ENCODE measurements around the gene CCDC40. TPM values are rescaled to one million over a fixed set of nuclear protein-coding genes. Genes with fewer than 3 reads are reported as not detected.

Gene CCDC40
- total RNA-seq, 2 experiments from 2014 or later = not detected

DNA sequence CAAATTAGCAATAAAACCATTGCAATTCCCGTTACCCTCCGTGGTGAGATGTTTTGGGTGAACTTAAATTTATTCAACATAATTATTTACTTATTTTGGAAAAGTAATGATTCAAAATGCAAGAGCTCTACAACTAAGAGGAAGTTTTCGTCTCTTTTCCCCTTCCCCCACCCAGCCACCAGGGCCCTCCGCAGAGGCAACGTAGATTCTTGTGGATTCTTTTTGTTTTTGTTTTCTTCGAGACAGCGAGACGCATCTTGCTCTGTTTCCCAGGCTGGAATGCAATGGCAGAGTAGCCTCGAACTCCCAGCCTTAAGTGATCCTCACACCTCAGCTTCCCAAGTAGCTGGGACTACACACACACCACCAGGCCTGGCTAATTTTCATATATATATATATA, 19.2 kb downstream of the CCDC40 start:
- Histone ChIP-seq H3K79me2 (ENCODE audit: insufficient read depth, low read depth, low read length) (no peaks in the 10 kb centered on the region), H3K27ac (ENCODE audit: low read depth, low read length, poor library complexity, severe bottlenecking) (no peak overlapping the region), H3K9me3 (ENCODE audit: low read length) (no peaks in the 10 kb centered on the region), H3K4me2 (ENCODE audit: low read length) (no peak overlapping the region), H2AFZ (ENCODE audit: low read length) (no peak overlapping the region), H3K36me3 (ENCODE audit: insufficient read depth, low read length) (no peaks in the 10 kb centered on the region), H4K20me1 (ENCODE audit: insufficient read depth, low read length) (no peaks in the 10 kb centered on the region), H3K4me1 (ENCODE audit: insufficient read depth, low read length, poor library complexity, severe bottlenecking) (no peaks in the 10 kb centered on the region), H3K4me3 (ENCODE audit: low read depth, low read length, poor library complexity, severe bottlenecking) (no peak overlapping the region), H3K9me2 (ENCODE audit: insufficient read depth, low read length) (no peaks in the 10 kb centered on the region)
- BruUV-seq (replicated peaks) = no TSS peak
- no peak for TF ChIP-seq EZH2phosphoT487 (IDR thresholded peaks at IDR 0.05; ENCODE audit: borderline replicate concordance, low read depth, low read length)
- TF ChIP-seq, protein P1, sequence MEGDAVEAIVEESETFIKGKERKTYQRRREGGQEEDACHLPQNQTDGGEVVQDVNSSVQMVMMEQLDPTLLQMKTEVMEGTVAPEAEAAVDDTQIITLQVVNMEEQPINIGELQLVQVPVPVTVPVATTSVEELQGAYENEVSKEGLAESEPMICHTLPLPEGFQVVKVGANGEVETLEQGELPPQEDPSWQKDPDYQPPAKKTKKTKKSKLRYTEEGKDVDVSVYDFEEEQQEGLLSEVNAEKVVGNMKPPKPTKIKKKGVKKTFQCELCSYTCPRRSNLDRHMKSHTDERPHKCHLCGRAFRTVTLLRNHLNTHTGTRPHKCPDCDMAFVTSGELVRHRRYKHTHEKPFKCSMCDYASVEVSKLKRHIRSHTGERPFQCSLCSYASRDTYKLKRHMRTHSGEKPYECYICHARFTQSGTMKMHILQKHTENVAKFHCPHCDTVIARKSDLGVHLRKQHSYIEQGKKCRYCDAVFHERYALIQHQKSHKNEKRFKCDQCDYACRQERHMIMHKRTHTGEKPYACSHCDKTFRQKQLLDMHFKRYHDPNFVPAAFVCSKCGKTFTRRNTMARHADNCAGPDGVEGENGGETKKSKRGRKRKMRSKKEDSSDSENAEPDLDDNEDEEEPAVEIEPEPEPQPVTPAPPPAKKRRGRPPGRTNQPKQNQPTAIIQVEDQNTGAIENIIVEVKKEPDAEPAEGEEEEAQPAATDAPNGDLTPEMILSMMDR (conservative IDR thresholded peaks at IDR 0.05; ENCODE audit: low read length) = no peak
- ChIA-PET POLR2A (no interaction called here), CTCF (ENCODE audit: unreplicated experiment) (no interaction called here)
- DNase-seq (ENCODE audit: low spot score) = no peak
- intact Hi-C loops (cut with micrococcal nuclease; ENCODE audit: unreplicated experiment) = no loop called here

DNA sequence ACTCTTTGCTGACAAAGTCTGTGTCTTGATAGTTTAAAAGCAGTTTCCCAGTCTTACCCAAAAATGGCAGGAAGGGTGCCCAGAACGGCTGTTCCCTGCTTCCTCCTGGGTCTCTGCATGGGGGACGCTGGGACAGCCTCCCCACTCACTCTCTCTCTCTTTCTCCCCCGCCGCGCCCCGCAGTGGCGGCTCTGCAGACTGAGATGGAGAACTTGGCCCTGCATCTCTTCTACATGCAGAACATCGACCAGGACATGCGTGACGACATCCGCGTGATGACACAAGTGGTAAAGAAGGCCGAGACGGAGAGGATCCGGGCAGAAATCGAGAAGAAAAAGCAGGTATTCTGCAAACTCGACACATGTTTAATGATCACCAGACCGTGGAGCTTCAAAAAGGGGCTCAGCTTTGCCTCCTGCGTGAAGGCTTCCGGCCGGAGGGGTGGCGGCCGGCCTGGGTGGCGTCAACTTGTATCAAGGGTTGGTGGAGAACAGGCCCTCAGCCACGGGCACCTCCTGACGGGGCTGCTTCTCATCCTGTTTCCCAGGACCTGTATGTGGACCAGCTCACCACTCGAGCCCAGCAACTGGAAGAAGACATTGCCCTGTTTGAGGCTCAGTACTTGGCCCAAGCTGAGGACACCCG, 22.0 kb downstream of the CCDC40 start:
- H3K4me3 ChIP-seq (ENCODE audit: low read depth, low read length, poor library complexity, severe bottlenecking) = no peak overlapping the region
- H3K36me3 ChIP-seq (ENCODE audit: insufficient read depth, low read length) = no peaks in the 10 kb centered on the region
- no peak overlapping the region for H3K4me2 ChIP-seq (ENCODE audit: low read length)
- BruUV-seq (replicated peaks) = no TSS peak
- H3K9me3 ChIP-seq (ENCODE audit: low read length) = no peaks in the 10 kb centered on the region
- H4K20me1 ChIP-seq (ENCODE audit: insufficient read depth, low read length) = no peaks in the 10 kb centered on the region
- intact Hi-C loops (cut with micrococcal nuclease; ENCODE audit: unreplicated experiment) = no loop called here
- DNase-seq (ENCODE audit: low spot score) = no peak
- CTCF ChIA-PET (ENCODE audit: unreplicated experiment) = no interaction called here
- TF ChIP-seq, protein P1 (conservative IDR thresholded peaks at IDR 0.05; ENCODE audit: low read length) = no peak
- TF ChIP-seq EZH2phosphoT487 (IDR thresholded peaks at IDR 0.05; ENCODE audit: borderline replicate concordance, low read depth, low read length) = no peak
- POLR2A ChIA-PET = interaction anchor here (1.2 kb wide), 1 partner anchor 9 kb away, joined by 3 read pairs; no protein-coding TSS in a partner anchor
- no peak overlapping the region for H3K27ac ChIP-seq (ENCODE audit: low read depth, low read length, poor library complexity, severe bottlenecking)
- no peak overlapping the region for H2AFZ ChIP-seq (ENCODE audit: low read length)
- H3K9me2 ChIP-seq (ENCODE audit: insufficient read depth, low read length) = no peaks in the 10 kb centered on the region
- H3K4me1 ChIP-seq (ENCODE audit: insufficient read depth, low read length, poor library complexity, severe bottlenecking) = no peaks in the 10 kb centered on the region
- no peaks in the 10 kb centered on the region for H3K79me2 ChIP-seq (ENCODE audit: insufficient read depth, low read depth, low read length)

DNA sequence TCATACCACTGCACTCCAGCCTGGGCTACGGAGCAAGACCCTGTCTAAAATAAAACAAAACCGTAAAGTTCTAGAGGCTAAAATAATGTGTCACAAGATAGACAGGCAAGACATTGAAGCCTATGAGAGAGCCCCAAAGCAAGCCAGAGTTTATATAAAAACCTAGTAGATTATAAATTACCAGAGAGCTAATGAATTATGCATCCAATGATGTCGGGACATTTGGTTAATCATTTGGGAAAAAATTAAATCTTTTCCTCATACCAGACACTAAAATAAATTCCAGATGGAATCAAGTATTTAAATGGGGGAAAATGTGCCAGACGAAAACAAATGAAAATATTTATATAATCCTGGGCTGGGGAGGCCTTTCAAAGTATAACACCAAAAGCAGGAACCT, 24.2 kb downstream of the CCDC40 start:
- Histone ChIP-seq H3K27ac (ENCODE audit: low read depth, low read length, poor library complexity, severe bottlenecking) (no peak overlapping the region), H3K79me2 (ENCODE audit: insufficient read depth, low read depth, low read length) (no peaks in the 10 kb centered on the region), H3K9me2 (ENCODE audit: insufficient read depth, low read length) (no peaks in the 10 kb centered on the region), H4K20me1 (ENCODE audit: insufficient read depth, low read length) (no peaks in the 10 kb centered on the region), H3K36me3 (ENCODE audit: insufficient read depth, low read length) (no peaks in the 10 kb centered on the region), H3K4me3 (ENCODE audit: low read depth, low read length, poor library complexity, severe bottlenecking) (no peak overlapping the region), H3K9me3 (ENCODE audit: low read length) (no peaks in the 10 kb centered on the region), H3K4me2 (ENCODE audit: low read length) (no peak overlapping the region), H3K4me1 (ENCODE audit: insufficient read depth, low read length, poor library complexity, severe bottlenecking) (no peaks in the 10 kb centered on the region), H2AFZ (ENCODE audit: low read length) (no peak overlapping the region)
- ChIA-PET CTCF (ENCODE audit: unreplicated experiment) (no interaction called here), POLR2A (no interaction called here)
- intact Hi-C loops (cut with micrococcal nuclease; ENCODE audit: unreplicated experiment) = no loop called here
- DNase-seq (ENCODE audit: low spot score) = no peak
- BruUV-seq (replicated peaks) = no TSS peak
- TF ChIP-seq, protein P1 (conservative IDR thresholded peaks at IDR 0.05; ENCODE audit: low read length) = no peak
- no peak for TF ChIP-seq EZH2phosphoT487 (IDR thresholded peaks at IDR 0.05; ENCODE audit: borderline replicate concordance, low read depth, low read length)
